DLD1 (cell line): ENCODE measurements around the gene CBFA2T3.

ENCODE experiments used
- in situ Hi-C: cut with HindIII; loops from 2 replicates; pipeline ENCODE4 v1.10.0; 2017; ENCODE audit warnings: low sequenced_read_pairs

CBFA2T3 gene

GRCh38 chr16:88913001-88913612 is 63.9 kb downstream of the CBFA2T3 start:
- in situ Hi-C loops, result no loop called here

- in situ Hi-C loops, result no loop called here
Measured at GRCh38 chr16:88912556-88912955, 64.5 kb downstream of the CBFA2T3 start.

GRCh38 chr16:88911946-88912310 is 65.1 kb downstream of the CBFA2T3 start:
- in situ Hi-C loops, result no loop called here

- in situ Hi-C loops, result no loop called here
Measured at GRCh38 chr16:88911136-88911945, 65.7 kb downstream of the CBFA2T3 start.

- in situ Hi-C loops, result no loop called here
Measured at GRCh38 chr16:88910284-88911135, 66.5 kb downstream of the CBFA2T3 start.

GRCh38 chr16:88909431-88910210 is 67.4 kb downstream of the CBFA2T3 start:
- in situ Hi-C loops, result no loop called here

GRCh38 chr16:88908307-88908706 is 68.7 kb downstream of the CBFA2T3 start:
- in situ Hi-C loops, result no loop called here

- in situ Hi-C loops, result no loop called here
Measured at GRCh38 chr16:88907768-88908167, 69.2 kb downstream of the CBFA2T3 start.

- in situ Hi-C loops, result no loop called here
Measured at GRCh38 chr16:88906535-88907105, 70.4 kb downstream of the CBFA2T3 start.

GRCh38 chr16:88906020-88906419 is 71.0 kb downstream of the CBFA2T3 start:
- in situ Hi-C loops, result no loop called here

GRCh38 chr16:88905563-88905962 is 71.4 kb downstream of the CBFA2T3 start:
- in situ Hi-C loops, result no loop called here

- in situ Hi-C loops, result no loop called here
Measured at GRCh38 chr16:88904676-88905365, 72.2 kb downstream of the CBFA2T3 start.

- in situ Hi-C loops, result no loop called here
Measured at GRCh38 chr16:88903267-88903666, 73.7 kb downstream of the CBFA2T3 start.

GRCh38 chr16:88902744-88903143 is 74.3 kb downstream of the CBFA2T3 start:
- in situ Hi-C loops, result no loop called here

- in situ Hi-C loops, result no loop called here
Measured at GRCh38 chr16:88901718-88902337, 75.2 kb downstream of the CBFA2T3 start.

GRCh38 chr16:88900662-88901052 is 76.3 kb downstream of the CBFA2T3 start:
- in situ Hi-C loops, result no loop called here

GRCh38 chr16:88899901-88900661 is 76.9 kb downstream of the CBFA2T3 start:
- in situ Hi-C loops, result no loop called here

- in situ Hi-C loops, result no loop called here
Measured at GRCh38 chr16:88897696-88898425, 79.1 kb downstream of the CBFA2T3 start.
